A549 (cell line): ENCODE data around the gene SLC6A4.

Experiments
- CBX8 ChIP-seq: fragments of 200-600 bp; sonication (generic); IDR thresholded peaks from 2 replicates; pipeline ENCODE4 v1.6.1; 2016
- CTCF ChIP-seq: fragments of >200 bp; sonication (Bioruptor Twin); formaldehyde crosslinking; IDR thresholded peaks from 3 replicates; pipeline ENCODE4 v1.5.1; 2016
- EP300 ChIP-seq, 2 experiments: fragments of >200 bp; sonication (Bioruptor Twin); formaldehyde crosslinking; IDR thresholded peaks; 2 replicates in 1 of 2; 3 replicates in 1 of 2; pipeline ENCODE4 v1.6.1; 2016 to 2017
- TP53 ChIP-seq: fragments of 250-450 bp; sonication (Bioruptor Pico); IDR thresholded peaks from 2 replicates; pipeline ENCODE4 v1.5.0; 2021; ENCODE audit warnings: mild to moderate bottlenecking, moderate library complexity

GRCh38 chr17:30256756-30257506 lies 21.4 kb upstream of the SLC6A4 start:
- no peak for TF ChIP-seq EP300 (IDR thresholded peaks at IDR 0.05)
- no peak for TF ChIP-seq TP53
- TF ChIP-seq CTCF: no peak
- no peak for TF ChIP-seq CBX8
